Head of caudate nucleus (tissue), 42 donors: Measurements from ENCODE around the gene RAB11FIP3.

Experiments
- DNase-seq, 42 donors: peaks; one replicate each; pipeline versions ENCODE4 v3.0.0 to v3.0.0-alpha.2; 2020 to 2021; ENCODE audit warnings: mixed read lengths in 7 of 42
- intact Hi-C: fragments of 100-400 bp; cut with DNase I; formaldehyde crosslinking; loops from one replicate; pipeline ENCODE4 v1.15.0; 2022

RAB11FIP3 gene

DNA sequence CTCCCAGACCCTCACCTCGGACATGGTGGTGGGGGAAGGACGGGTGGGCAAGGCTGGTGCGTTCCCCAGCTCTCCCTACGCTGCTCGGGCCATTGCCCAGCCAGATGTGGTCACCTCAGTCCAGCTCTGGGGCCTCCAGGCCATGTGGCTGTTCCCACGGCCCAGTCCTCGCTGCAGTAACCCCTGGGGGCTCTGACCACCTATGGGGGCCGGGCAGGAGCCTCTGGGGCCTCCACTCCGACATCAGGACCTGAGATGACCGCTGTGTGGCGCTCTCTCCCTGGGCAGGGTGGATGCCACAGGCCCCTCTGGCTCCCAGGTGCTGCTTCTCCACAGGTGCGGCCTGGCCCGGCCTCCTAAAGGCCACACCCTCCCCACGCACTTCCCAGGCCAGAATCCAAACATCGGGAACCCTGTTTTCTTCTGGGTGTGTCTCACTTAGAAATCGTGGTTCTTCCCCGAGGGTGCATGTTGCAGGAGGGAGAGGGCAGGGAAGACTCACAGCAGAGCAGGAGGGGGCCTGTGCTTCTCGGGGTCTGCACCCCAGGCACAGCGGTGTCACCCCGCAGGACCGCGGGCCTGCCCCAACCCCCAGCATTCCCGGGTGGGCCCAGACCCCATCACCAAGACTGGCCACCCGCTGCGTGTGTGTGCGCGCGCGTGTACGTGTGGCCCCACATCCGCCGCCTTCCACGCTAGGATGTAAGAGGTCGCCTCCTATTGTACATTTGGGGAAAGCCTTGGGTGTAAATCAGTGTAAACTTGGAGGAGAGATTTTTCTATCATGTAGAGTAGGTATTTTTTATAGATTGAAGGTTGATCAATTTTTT lies 96.1 kb downstream of the RAB11FIP3 start:
- no peak for DNase-seq
- intact Hi-C loops, result loop anchor here (10.0 kb wide), 1 partner anchor 97 kb away; the partner anchor contains the start of gene RAB11FIP3

DNA sequence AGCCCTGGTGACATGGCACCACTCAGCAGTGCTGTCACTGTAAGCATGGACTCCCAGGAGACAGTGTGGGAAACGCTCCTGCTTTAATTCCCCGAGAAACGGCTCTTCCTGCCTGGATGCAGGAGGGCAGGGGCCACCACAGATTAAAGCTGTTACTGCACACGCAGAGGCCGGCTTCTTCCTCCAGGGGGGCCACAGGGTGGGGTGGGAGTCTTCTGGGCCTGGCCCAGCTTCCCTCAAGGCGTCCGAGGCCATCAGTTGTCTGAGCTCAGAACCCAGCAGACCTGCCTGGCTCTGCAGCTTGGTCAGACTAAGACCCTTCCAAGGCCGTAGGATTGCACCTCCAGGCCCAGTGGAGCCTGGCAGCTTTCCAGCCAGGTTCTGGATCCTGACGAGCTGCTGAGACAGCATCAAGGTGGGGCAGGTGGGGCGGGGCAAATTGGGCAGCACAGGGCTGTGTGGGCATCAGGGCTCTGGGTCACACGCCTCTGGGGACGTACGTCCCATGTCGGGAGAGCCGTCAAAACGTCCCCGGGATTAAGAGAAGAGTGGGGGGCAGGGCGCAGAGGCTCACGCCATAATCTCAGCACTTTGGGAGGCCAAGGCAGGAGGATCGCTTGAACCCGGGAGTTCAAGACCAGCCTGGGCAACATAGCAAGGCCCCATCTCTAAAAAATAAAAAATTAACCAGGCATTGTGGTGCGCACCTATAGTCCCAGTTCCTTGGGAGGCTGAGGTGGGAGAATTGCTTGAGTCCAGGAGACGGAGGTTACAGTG lies 97.1 kb downstream of the RAB11FIP3 start:
- intact Hi-C loops, result loop anchor here (10.0 kb wide), 1 partner anchor 98 kb away; the partner anchor contains the start of gene RAB11FIP3
- no peak for DNase-seq

- intact Hi-C loops, result loop anchor here (10.0 kb wide), 1 partner anchor 98 kb away; the partner anchor contains the start of gene RAB11FIP3
- DNase-seq, result no peak
Measured at GRCh38 chr16:523097-523741, 97.8 kb downstream of the RAB11FIP3 start.

- DNase-seq, result no peak
- intact Hi-C loops, result loop anchor here (10.0 kb wide), 1 partner anchor 100 kb away; the partner anchor contains the start of gene RAB11FIP3
Measured at GRCh38 chr16:524274-525040, 99.0 kb downstream of the RAB11FIP3 start.

- intact Hi-C loops, result loop anchor here (10.0 kb wide), 1 partner anchor 100 kb away; the partner anchor contains the start of gene RAB11FIP3
- no peak for DNase-seq
Measured at GRCh38 chr16:525123-525519, 99.7 kb downstream of the RAB11FIP3 start.

DNA sequence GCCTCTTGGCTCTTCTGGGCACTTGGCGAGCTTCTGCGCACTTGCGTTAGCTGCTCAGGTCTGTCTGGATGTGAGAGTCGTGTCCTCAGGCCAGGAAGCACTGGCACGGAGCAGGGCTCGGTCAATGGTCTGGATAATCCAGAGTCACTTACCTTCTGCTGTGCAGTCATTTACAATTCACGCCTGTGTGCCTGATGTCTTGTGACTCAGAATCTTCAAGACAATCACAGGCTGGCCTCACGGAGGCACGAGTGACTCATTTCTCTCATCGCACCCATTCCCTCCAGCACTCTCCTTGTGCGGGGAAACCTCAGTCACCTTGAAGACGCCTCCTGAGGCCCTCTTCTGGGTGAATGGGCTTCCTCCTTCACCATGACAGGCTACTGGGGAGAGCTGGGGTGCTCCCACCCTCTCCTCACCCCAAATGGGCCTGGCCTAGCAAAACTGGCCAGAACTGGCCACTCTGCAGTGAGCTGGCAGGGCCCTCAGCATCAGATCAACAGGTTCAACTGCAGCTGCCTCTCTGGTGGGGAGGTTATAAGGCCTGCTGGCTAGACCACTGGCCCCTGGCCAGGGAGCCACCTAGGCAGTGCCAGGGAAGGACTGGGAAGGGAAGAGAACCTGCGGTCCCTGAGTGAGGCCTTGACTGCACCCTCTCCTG lies 100.2 kb downstream of the RAB11FIP3 start:
- intact Hi-C loops, result loop anchor here (10.0 kb wide), 1 partner anchor 101 kb away; the partner anchor contains the start of gene RAB11FIP3
- DNase-seq, result peak in 40 of 42 donors; percentile 30 to 90 (median 66)

DNA sequence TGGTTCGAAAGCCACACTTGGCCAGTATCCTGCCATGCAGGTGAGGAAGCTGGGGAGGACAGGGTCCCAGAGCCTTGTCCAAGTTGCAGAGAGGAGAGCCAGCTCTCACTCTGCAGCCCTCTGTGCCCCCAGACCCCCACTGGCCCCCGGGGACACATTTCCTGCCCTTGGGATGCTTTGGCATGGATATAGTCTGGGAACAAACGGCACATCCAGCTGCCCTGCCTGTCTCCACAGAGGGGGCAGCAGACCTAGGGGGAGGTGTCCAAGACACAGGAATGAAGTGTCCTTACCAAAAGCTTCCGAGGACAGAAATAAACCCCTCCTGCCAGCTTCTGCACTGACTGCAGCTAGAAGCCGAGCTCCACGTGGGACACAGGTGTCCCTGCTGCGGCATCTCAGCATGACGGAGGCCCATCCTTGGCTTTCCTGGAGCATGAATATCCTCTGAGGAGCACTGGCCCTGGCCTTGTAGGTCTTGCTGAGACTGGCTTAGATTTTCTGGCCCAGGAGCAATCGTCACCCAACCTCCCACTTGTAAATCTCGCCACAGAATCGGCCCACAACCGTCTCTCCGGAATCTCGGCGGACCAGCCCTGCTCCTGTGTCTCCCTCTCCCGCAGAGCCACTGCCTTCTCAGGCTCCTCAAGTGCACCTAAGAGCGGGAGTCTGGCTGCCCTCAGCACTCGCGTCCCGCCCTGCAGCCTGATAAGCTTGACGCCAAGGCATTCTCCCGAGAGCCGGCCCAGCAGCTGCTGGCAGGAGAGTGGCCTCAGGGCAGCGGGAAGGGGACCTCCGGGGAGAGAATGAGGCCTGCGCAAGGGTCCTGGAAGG lies 100.9 kb downstream of the RAB11FIP3 start:
- DNase-seq, result peak in 18 of 42 donors; percentile 13 to 57 (median 38)
- intact Hi-C loops, result loop anchor here (10.0 kb wide), 1 partner anchor 102 kb away; the partner anchor contains the start of gene RAB11FIP3

- peak; percentile 59 to 93 (median 86) for DNase-seq
- intact Hi-C loops, result loop anchor here (10.0 kb wide), 1 partner anchor 102 kb away; the partner anchor contains the start of gene RAB11FIP3
Measured at GRCh38 chr16:527015-527903, 101.8 kb downstream of the RAB11FIP3 start, which contains the start of gene CAPN15. CAPN15 (plus strand) TSS chr16:527712; CDS start chr16:546839, 19,127 bp downstream.

DNA sequence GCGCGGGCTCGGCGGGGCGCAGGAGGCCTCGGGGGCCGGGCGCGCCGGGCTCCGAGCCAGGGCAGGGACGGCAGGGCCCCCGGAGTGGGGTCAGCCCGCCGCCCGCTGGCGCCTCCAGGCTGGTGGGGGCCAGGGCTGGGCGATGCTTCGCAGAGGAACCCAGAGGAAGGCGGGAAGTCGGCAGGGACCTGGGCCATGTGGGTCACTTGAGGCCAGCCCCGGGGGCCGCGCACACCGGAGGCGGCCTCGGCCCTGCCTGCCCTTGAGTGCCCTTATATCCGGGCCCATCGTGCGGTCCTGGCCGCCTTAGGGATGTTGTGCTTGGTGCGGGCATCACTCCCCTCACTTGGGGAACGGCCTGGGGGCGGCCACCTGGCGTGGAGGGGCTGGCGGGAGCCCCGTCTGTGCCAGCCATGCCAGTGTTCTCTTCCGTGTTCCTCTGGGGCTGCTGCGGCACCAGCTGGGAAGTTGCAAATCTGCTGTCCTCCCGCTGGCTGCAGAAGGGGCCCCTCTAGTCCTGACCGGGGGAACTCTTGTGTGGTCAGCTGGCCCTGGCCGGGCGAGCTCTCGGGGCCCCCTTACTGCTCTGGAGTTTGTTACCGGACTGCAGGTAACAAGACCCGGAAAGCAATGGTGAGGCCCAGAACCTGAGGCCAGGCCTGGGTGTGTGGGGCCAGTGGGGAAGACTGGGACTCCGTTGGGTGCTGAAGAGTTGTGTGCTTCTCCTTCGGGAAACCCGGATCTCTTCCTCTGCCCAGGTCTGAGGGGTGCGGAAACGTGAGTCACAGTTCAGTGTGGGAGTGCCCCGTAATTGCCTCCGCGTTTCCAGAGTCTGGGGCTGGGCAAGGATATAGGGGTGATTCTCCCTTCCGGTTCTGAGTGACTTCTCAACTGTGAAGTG lies 102.9 kb downstream of the RAB11FIP3 start:
- intact Hi-C loops, result loop anchor here (10.0 kb wide), 1 partner anchor 104 kb away; the partner anchor contains the start of gene RAB11FIP3
- peak in 7 of 42 donors; percentile 17 to 55 (median 39) for DNase-seq

GRCh38 chr16:529012-529575 lies 103.6 kb downstream of the RAB11FIP3 start:
- intact Hi-C loops, result loop anchor here (10.0 kb wide), 1 partner anchor 104 kb away; the partner anchor contains the start of gene RAB11FIP3
- DNase-seq, result no peak

- intact Hi-C loops, result no loop called here
- no peak for DNase-seq
Measured at GRCh38 chr16:530111-530817, 104.8 kb downstream of the RAB11FIP3 start.

DNA sequence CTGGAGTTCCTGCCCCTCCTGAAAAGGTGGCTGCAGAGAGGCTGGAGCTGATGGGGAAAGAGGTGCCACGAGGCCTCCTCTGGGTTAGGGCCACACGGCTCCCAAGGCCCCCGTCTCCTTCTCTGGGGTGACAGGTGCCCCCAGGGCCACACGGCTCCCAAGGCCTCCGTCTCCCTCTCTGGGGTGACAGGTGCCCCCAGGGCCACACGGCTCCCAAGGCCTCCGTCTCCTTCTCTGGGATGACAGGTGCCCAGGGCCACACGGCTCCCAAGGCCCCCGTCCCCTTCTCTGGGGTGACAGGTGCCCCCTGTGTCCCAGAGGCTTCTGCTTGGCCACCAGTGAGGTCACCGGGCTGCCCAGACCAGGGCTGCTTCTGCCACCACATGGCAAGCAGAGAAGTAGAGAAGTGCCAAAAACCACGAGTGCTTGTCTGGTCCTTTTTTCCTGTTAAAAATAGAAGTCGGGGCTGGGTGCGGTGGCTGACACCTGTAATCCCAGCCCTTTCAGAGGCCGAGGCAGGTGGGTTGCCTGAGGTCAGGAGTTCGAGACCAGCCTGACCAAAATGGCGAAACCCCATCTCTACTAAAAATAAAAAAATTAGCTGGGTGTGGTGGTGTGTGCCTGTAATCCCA lies 106.2 kb downstream of the RAB11FIP3 start:
- intact Hi-C loops, result no loop called here
- DNase-seq, result no peak
